GM12874 (cell line): Measurements from ENCODE around the gene ALDH2.

Source experiments
- CTCF ChIP-seq: IDR thresholded peaks from 2 replicates; pipeline ENCODE4 v1.5.1; 2011; ENCODE audit warnings: low read depth, mild to moderate bottlenecking, control low read depth, low read length, moderate library complexity; ENCODE audit not compliant: insufficient read depth

Gene ALDH2

GRCh38 chr12:111784953-111785352, 18.2 kb downstream of the ALDH2 start:
- no peak for TF ChIP-seq CTCF

- TF ChIP-seq CTCF: no peak
Observed at GRCh38 chr12:111785651-111786050, 18.9 kb downstream of the ALDH2 start.

- peak; percentile 61 for TF ChIP-seq CTCF
Observed at GRCh38 chr12:111788178-111788654, 21.5 kb downstream of the ALDH2 start.

GRCh38 chr12:111789779-111790178, 23.0 kb downstream of the ALDH2 start:
- TF ChIP-seq CTCF: no peak

- TF ChIP-seq CTCF: no peak
Observed at GRCh38 chr12:111791507-111791906, 24.8 kb downstream of the ALDH2 start.

GRCh38 chr12:111792155-111792855, 25.6 kb downstream of the ALDH2 start:
- no peak for TF ChIP-seq CTCF

- TF ChIP-seq CTCF: no peak
Observed at GRCh38 chr12:111792856-111793235, 26.1 kb downstream of the ALDH2 start.
